Measurements from ENCODE around the gene RDH11.

Gene RDH11

DNA sequence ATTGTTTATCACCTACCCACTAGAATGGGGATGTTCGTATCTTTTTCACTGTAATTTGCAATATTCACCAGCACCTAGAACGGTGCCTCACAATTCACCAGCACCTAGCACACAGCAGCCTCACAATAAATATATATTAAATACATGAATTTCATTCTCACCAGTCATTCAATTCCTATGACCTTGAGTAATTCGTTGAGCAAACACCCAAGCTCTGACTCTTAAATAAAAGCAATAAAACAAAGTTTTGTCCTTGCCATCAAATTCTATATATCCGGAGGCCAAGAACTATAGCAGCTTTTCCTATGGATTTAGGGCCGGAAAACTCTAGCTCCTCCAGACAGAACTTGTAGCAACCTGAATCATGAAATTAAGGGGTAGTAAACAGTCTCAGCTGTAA lies 22.1 kb downstream of the RDH11 start:
- H3K27ac ChIP-seq (ENCODE audit: low read length), result peak overlapping the region; percentile 92; the same call in 1 of the 2 replicates
- peak overlapping the region; percentile 39 to 73; a peak in 3 of 4 replicates for H3K4me3 ChIP-seq (ENCODE audit: low read depth in 1 of 2, low read length in 2 of 2)
- H3K4me2 ChIP-seq (ENCODE audit: insufficient read depth, low read length), result peak overlapping the region; percentile 70
- H3K79me2 ChIP-seq (ENCODE audit: insufficient read depth, low read length), result peaks cover 63% of the 10 kb centered on the region
- no peaks in the 10 kb centered on the region for H3K27me3 ChIP-seq (ENCODE audit: insufficient read depth, low read length, poor library complexity)
- no peak for ATAC-seq (ENCODE audit: insufficient read depth, low read depth)
- peaks cover 29% of the 10 kb centered on the region; the same call in 1 of the 2 replicates for H4K20me1 ChIP-seq (ENCODE audit: insufficient read depth, low read length)
- peaks cover 34% of the 10 kb centered on the region for H3K4me1 ChIP-seq (ENCODE audit: insufficient read depth, low read length)
- peak overlapping the region; percentile 86 for H3K9ac ChIP-seq (ENCODE audit: low read depth, low read length)
- H3K36me3 ChIP-seq (ENCODE audit: insufficient read depth, low read length), result peaks cover 18% of the 10 kb centered on the region
- TF ChIP-seq EZH2 (IDR thresholded peaks at IDR 0.05; ENCODE audit: borderline replicate concordance, low read depth, low read length, severe bottlenecking) (no peak), CTCF (IDR thresholded peaks at IDR 0.05; ENCODE audit: borderline replicate concordance, extremely low read depth, low read length, poor library complexity, severe bottlenecking) (no peak)
- no peak for DNase-seq
- H2AFZ ChIP-seq (ENCODE audit: low read depth, low read length), result no peak overlapping the region
- H3K9me3 ChIP-seq (ENCODE audit: insufficient read depth, low read length, severe bottlenecking), result no peaks in the 10 kb centered on the region

DNA sequence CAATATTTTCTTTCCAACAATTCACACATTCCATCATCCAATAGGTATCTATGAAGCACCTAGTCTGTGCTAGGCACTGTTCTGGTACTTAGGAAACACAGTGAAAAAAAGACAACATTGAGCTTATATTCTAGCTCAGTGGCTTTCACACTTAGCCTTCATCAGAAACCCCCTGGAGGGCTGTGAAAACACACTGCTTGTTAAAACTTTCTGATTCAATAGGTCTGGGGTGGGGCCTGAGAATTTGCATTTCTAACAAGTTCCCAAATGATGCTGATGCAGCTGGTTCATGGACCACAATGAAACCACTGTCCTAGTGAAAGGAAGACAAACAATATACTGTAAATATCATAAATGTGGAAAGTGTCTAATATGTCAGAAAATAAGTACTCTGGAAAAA lies 27.0 kb downstream of the RDH11 start:
- H4K20me1 ChIP-seq (ENCODE audit: insufficient read depth, low read length), result peaks cover 45% of the 10 kb centered on the region; the same call in 1 of the 2 replicates
- H3K79me2 ChIP-seq (ENCODE audit: insufficient read depth, low read length), result peaks cover 97% of the 10 kb centered on the region
- H2AFZ ChIP-seq (ENCODE audit: low read depth, low read length), result no peak overlapping the region
- DNase-seq, result no peak
- H3K9me3 ChIP-seq (ENCODE audit: insufficient read depth, low read length, severe bottlenecking), result no peaks in the 10 kb centered on the region
- no peaks in the 10 kb centered on the region for H3K27me3 ChIP-seq (ENCODE audit: insufficient read depth, low read length, poor library complexity)
- no peak overlapping the region for H3K27ac ChIP-seq (ENCODE audit: low read length)
- H3K4me2 ChIP-seq (ENCODE audit: insufficient read depth, low read length), result no peak overlapping the region
- H3K36me3 ChIP-seq (ENCODE audit: insufficient read depth, low read length), result no peaks in the 10 kb centered on the region; the same call in none of the 2 replicates
- ATAC-seq (ENCODE audit: insufficient read depth, low read depth), result no peak
- no peak overlapping the region for H3K4me3 ChIP-seq (ENCODE audit: low read depth in 1 of 2, low read length in 2 of 2)
- peaks cover 28% of the 10 kb centered on the region for H3K4me1 ChIP-seq (ENCODE audit: insufficient read depth, low read length)
- no peak for TF ChIP-seq EZH2 (IDR thresholded peaks at IDR 0.05; ENCODE audit: borderline replicate concordance, low read depth, low read length, severe bottlenecking)
- no peak for TF ChIP-seq CTCF (IDR thresholded peaks at IDR 0.05; ENCODE audit: borderline replicate concordance, extremely low read depth, low read length, poor library complexity, severe bottlenecking)
- H3K9ac ChIP-seq (ENCODE audit: low read depth, low read length), result no peak overlapping the region

- H4K20me1 ChIP-seq (ENCODE audit: insufficient read depth, low read length), result peaks cover 36% of the 10 kb centered on the region; the same call in 1 of the 2 replicates
- H3K4me3 ChIP-seq (ENCODE audit: low read depth in 1 of 2, low read length in 2 of 2), result no peak overlapping the region
- H3K27me3 ChIP-seq (ENCODE audit: insufficient read depth, low read length, poor library complexity), result no peaks in the 10 kb centered on the region
- no peaks in the 10 kb centered on the region for H3K9me3 ChIP-seq (ENCODE audit: insufficient read depth, low read length, severe bottlenecking)
- H3K9ac ChIP-seq (ENCODE audit: low read depth, low read length), result no peak overlapping the region
- peak; percentile 91 for ATAC-seq (ENCODE audit: insufficient read depth, low read depth)
- peak; percentile 42 for DNase-seq
- H3K27ac ChIP-seq (ENCODE audit: low read length), result no peak overlapping the region
- peaks cover 92% of the 10 kb centered on the region for H3K79me2 ChIP-seq (ENCODE audit: insufficient read depth, low read length)
- TF ChIP-seq CTCF (IDR thresholded peaks at IDR 0.05; ENCODE audit: borderline replicate concordance, extremely low read depth, low read length, poor library complexity, severe bottlenecking) (peak; percentile 80), EZH2 (IDR thresholded peaks at IDR 0.05; ENCODE audit: borderline replicate concordance, low read depth, low read length, severe bottlenecking) (no peak)
- H3K4me1 ChIP-seq (ENCODE audit: insufficient read depth, low read length), result peaks cover 12% of the 10 kb centered on the region
- H3K36me3 ChIP-seq (ENCODE audit: insufficient read depth, low read length), result peaks cover 8% of the 10 kb centered on the region
- no peak overlapping the region; the same call in 1 of the 2 replicates for H3K4me2 ChIP-seq (ENCODE audit: insufficient read depth, low read length)
- H2AFZ ChIP-seq (ENCODE audit: low read depth, low read length), result no peak overlapping the region
These were observed 28.7 kb downstream of the RDH11 start for GRCh38 chr14:67666750-67667449.
